NCI-H460 (cell line): Measurements from ENCODE around the gene EEFSEC. TPM values are rescaled to one million over a fixed set of nuclear protein-coding genes. Genes with fewer than 3 reads are reported as not detected.

Experiments
- DNase-seq: peaks from one replicate; pipeline ENCODE4 v3.0.0-alpha.2; 2016; ENCODE audit warnings: low read depth; ENCODE audit errors: extremely low read depth
- total RNA-seq: library from RNA; depleted of rRNA; stranded (reverse); fragments of >200 nt; shearing (Covaris generic); gene quantifications from 2 replicates; pipeline ENCODE4 v1.2.3, GENCODE V29; 2014

The EEFSEC gene
- total RNA-seq, 1 experiment from 2014 or later: 6.2 TPM

DNA sequence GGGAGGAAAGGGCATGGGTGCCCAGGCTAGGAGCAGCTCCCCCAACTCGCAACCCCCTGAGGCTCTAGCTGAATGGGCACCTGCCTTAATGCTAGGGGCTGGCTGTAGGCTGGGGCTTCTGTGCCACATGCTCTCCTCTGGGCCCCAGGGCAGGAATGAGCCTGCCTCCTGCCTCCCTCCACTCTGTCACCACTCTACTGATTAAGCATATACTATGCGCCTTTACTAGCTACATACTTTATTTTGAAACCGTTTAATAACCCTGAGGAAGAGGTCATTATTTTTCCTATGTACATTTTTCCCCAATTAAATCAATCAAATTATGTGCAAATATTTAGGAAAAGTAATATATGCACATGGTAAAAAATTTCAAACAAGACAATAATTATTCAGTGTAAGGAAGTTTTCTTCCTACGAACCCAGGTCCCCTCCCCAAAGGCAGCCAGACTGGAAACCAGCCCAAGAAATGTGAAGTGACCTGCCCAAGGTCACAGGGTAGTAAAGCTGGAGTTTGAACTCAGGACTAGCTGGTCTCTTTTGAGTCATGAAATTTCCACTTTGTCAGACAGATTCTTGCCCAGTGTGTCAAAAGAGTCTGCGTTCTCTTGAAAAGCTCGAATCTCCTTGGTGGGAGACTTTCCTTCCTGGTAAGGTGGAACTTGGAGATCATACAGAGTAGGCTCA lies 190.9 kb downstream of the EEFSEC start:
- no peak for DNase-seq

DNA sequence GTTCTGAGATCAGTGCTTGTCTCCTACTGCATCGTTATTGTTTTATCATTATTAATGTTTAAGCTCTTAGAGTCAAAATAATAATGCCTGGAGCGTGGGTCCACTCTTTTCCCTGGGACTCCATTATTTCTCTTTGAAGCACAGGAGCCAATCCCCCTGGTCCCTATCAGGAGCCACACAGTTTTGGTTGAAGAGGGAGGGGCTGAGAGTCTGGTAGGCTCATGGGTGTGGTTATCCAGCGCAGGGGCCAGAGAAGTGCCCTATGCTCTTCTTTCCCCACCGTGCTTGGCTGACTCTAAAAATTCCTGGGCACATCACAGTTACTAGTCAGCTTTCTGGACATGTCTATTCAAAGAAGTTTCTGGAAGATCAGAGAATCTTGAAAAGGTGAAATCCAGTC lies 191.9 kb downstream of the EEFSEC start:
- DNase-seq: no peak

DNA sequence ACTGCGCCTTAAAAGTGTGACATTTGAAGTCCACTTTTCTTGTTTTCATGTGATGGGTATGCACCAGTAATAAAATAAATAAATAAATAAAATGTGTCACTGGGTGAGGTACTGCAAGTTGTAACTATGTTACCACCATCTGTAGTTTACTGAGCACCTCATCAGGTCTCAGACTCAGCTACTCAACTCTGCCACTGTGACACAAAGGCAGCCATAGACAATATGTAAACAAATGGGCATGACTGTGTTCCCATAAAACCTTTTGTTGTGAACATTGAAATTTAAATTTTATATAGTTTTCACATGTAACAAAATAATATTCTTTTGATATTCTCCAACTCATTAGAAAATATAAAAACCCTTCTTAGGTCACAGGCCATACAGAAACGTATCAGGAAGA lies 193.3 kb downstream of the EEFSEC start:
- no peak for DNase-seq

DNA sequence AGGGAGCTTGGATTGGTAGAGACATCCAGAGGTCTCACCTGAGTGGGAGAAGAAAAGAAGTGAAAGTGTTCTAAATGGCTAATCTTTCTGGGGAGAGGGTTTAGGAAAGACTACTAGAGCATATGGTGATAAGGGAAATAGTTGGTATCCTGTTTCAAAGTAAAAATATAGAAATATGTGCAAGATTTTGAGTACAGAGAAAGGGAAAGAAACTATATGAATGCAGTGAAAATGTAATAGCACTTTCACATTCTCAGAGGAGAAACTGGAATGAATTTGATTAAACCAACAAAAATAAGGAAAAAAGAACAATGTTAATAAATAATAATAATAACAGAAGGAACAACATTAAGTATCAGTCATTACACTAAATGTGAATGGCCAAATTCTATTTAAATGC lies 194.0 kb downstream of the EEFSEC start:
- no peak for DNase-seq

DNA sequence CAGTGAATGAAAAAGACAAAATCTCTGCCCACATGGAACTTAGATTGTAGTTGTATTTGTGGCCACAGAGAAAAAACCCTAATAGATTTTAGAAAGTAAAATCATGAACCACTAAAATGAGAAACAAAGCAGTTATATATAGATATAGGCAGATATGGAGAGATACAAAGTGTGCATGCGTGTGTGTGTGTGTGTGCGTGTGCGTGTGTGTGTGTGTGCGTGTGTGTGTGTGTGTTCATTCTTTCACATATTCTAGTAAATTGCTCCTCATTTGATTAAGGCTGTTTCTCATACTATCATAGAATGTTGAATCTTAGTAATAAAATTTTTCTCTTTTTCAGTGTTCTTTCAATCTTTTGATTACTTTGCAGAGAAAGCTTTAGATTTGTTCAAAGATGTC lies 194.8 kb downstream of the EEFSEC start:
- no peak for DNase-seq

DNA sequence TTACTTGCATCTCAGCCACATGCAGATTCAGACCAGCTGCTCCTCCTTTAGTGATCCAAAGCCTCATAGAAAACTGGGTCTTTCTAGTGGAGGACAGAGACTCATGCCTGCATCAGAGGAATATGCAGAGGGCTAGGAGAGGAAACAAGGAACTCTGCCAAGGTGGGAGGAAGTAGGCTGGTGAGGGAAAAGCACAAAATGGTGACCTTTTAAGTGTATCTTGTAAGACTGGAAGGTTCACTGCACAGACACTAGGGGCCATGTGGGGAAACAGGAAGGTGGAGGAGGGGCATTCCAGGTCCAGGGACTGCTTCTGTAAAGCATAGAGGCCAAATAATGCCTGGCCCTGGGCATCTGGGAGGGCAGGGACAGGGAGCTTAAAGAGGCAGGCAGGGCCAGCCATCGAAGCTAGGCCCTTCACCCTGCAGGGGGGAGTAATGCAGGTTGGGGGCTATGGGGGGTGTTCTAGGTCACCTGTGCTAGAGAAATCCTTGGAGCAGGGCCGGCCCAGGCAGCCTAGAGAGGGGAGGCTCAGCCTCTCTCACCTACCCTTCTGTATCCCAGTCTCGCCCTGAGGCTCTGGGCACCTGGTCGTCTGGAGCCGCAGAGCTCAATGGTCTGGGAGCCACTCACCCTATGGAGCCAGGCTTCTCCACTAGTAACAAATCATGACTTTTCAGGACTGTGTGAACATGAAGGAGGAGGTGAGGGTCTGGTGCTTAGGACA lies 195.7 kb downstream of the EEFSEC start:
- no peak for DNase-seq

DNA sequence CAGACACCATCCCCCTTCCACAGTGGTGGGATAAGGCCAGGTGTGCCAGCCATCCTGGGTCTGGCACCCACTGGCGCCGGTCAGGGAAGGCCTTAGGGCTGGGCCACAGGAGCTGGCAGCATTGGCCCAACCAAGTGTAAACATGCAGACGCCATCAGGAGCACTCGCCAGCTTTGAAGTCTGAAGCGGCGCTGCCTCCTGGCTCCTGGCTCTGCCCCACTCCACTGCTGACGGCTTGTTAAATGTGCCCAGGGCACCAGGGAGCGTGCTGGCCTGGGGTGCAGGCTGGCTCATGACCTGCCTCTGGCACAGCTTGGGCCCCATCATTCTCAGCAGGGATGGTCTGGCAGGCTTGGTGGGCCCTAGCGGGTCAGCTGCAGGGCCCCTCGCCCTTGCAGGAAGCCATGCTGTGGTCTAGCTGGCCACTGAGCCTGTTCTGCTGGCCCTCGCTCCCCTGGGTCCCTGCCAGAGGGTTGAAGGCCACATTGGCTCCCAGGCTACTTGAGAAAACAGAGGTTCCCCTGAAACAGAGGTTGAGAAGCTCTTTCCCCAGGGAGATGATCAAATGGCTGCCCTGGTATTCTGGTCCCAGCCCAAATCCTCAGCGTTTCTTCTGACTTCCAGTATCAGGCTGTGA lies 196.8 kb downstream of the EEFSEC start:
- no peak for DNase-seq

DNA sequence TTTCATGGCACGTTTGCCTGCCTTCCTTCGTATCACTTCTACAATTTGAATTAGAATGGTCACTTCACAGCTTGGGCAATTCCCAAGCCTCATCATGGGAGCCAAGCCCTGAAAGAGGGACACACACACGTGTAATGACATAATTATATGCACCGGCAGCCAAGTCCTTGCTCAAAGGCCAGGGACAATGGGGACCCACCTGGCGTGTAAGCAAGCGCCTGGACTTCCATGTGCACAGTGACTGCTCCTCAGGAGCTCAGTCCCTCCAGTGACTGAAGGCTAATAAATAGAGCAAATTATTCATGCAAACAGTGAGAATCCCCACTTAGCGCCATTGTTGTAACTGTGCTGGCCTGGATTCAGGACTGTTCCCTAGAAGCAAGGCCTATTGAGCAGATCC lies 198.3 kb downstream of the EEFSEC start:
- DNase-seq: no peak

DNA sequence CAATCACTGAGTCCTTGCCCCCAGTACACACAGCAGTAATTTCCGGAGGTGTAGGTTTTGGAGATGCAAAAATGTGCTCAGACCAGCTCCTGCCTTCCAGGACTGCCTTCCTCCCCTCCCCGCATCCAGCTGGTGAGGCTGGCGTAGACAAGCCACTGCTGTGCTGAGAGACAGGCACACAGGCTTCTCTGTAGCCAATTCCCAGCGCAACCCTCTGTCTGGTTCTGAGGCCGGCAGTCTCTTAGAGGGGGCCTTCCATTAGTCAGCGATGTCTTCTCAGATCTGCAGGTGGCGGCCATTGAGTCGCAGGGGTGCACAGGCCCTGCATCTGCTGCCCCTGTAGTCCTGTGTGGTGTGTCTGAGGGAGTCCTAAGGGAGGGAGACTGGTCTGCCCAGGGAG lies 199.0 kb downstream of the EEFSEC start:
- no peak for DNase-seq

DNA sequence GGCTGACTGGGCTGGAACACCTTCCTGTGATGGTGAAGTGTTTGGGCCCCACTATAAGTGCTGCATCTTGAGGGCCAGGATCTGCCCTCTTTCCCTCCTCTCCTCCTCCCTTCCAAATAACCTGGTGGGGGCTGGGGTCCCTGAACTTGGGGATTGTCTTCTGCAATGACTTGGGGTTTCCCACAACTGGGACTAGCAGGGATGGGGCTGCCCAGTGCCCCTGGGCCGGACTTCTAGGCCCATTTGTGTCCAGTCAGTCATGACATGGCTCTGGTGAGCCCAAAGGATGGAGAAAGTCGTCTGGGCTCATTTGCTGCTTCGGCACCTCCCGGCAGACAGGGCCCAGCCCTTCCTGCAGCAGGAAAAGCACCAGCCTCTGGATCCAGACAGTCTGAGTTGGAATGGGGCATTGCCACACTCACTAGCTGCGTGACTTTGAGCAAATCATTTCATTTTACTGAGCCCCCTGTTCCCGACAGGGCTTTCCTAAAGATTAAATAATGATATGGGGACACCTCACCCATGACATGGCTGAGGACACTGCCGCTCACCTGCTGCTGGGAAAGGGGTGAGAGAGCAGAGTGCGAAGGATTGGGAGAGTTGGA lies 200.2 kb downstream of the EEFSEC start:
- no peak for DNase-seq

DNA sequence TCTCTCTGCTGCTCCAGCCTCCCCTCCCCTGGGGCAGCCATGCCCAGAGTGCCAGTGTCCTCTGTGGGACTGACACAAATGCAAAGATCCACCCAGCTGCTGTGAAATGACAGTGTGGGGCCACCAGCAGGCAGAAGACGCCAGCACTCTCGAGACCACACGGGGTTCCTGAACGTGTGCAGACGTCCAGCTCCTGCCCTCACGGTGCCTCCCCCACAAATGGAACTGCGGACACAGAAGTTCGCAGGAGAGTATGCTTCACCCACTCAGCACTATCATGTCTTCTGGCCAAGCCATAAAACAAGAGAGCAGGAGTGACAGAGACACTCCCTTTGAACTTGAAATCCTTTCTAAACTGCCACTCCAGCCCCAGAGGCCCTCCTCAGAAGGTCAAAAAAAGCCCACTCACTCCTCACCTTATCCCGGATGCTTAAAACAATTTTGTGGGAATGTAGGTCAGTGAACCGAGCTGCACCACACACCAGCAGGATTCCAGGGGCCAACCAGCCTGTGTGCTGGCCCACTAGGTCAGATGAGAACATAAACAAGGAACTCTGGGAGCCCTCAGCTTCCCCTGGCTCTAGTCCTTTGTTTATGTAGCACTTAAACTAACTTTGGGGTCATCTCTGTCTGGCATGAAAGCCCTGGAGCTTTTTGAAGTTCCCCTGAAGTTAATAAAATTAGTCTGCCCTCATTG lies 200.9 kb downstream of the EEFSEC start:
- DNase-seq: no peak

DNA sequence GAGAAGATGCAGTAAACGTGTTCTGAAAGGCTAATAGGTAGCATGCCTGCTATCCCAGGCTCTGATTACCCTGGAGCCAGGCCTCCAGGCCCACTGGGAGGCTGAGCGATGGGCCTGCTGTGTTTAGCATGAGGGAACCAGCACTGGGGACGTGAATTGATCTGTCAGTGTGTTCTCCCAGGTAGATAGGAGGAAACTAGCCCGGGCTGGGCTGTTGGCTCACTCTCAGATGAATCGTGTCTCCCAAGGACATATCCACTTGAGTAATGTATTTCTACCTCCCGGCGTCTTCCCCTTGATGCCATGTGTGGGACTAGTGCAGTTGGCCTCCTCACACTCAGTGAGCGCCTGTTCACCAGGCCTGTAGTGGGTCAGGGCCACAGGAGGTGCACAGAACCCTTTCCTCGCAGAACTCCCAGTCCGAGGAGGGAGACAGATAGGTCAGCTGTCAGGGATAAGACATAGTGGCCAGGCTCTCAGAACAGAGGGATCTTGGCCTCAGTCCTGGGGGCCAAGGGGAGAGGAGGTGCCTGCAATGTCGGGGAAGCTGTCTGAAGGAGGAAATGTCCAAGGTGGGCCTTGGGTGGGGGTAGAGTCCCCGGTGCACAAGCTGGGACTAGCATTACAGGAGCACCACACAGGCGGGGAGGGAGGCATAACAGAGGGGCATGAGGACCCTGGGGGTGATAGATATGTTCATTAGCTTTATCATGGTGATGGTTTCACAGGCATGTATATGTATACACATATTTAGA lies 201.7 kb downstream of the EEFSEC start:
- no peak for DNase-seq

DNA sequence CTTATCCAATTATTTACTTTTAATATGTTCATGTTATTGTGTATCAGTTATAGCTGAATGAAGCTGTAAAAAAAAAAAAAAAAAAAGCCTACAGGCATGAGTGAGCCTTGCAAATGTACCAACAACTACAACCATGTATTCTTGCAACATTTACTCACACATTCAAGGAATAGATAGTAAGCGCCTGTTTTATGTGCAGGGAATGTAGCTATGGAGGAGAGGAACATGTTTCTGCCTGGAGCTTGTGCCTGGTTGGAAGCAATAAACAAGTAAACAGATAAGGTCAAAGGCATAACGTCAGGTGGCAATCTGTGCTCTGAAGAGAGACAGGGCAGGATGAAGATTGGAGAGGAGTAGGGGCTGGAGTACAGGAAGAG lies 202.2 kb downstream of the EEFSEC start:
- DNase-seq: no peak

DNA sequence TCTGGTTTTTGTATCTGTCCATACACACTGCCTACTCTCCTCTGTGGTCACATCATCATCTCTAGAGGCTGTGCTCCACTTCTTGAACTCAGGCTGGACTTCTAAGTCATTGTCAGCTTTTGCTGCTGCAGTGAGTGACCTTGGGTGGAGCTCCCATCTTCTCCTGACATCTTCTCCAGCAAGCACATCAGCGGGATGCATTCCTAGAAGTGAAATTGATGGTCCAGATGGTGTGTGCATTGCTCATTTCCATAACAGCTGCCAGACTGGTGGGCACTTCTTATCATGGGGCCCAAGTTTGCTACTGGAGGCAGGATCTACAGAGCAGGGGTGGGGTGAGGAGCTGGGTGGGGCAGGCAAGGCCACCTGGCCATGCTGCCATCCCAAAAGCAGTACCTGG lies 203.5 kb downstream of the EEFSEC start:
- no peak for DNase-seq

DNA sequence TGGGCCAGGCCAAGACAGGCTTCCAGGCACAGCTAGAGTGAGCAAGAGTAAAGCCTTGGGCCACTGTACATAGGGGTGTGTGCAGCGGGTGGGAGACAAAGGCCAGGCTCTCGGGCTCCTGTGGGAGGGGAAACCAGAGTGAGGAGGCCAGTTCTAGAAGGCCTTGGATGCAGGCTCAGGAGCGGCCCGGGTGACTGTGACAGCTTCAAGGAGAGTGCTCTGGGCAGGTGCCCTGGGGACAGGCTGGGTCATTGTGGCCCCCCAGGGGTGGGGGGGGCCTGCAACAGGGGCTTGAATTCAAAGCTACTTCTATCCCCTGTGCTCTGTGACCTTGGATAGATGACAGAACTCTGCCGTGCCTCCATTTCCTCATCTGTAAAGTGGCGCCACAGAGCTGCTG lies 204.3 kb downstream of the EEFSEC start:
- DNase-seq: no peak

DNA sequence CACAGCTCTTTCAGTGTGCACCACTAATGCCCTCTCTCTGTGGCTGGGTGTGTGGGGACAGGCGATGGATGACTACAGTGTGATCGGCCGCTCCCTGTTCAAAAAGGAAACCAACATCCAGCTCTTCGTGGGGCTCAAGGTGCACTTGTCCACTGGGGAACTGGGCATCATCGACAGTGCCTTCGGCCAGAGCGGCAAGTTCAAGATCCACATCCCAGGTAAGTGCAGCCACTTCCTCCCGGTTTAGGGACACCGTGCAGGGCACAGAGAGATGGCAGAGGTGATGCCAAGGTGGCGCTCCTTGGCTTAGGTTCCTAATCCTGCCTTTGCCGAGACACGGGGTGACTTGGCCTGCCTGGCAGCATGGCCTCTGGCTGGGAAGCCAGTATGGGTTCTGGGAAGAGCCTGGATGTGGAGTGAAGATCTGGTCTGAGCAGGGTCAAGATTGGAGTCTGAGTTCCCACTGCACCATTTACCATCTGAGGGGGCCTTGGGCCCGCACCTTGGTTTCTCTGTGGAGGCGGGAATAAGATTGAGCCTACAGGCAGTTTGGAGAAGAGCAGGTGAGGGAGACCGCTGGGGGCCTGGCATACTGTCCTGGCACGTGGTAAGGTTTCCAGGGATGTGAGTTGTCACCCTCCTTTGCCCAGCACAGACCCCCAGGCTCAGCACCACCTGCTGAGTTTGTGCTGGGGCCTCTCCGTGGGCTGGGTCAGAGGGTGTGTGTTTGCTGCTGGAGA lies 205.0 kb downstream of the EEFSEC start:
- DNase-seq: no peak

DNA sequence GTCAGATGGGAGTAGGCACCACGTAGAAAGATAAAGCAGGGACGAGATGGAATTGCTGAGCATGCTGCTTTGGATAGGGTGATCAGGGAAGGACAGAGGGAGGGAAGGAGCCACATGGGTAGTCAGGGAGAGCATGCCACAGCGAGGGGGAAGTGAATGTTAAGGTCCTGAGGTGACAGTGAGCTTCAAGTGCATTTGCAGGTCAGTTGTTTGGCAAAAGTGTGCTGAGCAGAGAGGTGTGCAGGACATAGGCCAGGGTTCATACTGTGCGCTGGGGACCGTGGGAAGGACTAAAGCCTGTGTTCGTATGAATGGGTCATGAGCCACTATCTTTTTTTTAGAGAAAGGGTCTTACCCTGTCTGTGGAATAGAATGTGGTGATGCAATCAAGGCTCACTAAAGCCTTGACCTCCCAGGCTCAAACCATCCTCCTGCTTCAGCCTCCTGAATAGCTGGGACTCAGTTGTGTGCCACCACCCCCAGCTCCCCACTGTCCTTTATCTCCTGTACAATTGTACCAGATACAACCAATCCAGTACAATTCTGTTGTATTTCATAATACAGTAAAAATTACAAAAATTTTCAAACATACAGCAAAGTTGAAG lies 205.9 kb downstream of the EEFSEC start:
- no peak for DNase-seq

DNA sequence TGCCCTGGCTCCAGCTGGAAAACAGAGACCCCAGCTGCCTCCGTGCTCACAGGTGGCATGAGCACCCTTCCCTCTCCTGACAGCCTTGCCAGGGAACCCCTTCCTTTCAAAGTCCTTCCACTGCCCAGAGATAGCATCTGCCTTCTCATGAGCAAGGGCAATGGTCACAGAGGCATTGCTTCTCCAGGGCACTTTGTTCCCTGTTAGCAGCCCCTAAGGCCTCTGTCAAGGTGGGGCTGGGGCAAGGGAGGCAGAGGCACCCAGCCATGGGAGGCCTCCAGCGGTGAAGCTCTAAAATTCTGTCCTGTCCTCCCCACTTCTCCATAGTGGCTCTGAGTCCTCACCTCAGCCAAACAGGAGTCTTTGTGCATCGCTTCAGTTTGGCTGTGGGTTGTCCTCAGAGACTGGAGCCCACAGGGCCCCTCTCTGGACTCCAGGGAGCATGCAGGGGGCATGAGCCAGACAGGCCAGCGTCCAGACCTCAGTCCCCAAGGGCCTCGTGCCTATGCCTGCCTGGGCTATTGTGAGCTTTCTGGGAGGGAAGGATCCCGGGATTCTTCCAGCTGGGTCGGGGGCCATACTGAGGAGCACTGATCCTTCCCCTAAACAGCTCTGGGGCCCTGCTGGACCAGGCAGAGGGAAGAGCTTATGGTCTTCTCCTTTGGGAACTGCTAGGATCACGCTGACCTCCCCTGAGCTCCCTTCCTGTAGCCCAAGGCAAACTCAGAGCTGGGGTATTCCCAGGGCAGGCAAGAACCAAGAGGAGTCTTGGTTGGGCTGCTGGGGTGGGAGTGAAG lies 206.8 kb downstream of the EEFSEC start:
- DNase-seq: no peak
